K562 (cell line): ENCODE results near the gene PPY. TPM values are rescaled to one million over a fixed set of nuclear protein-coding genes. Genes with fewer than 3 reads are reported as not detected.
"Not testable (repeated sequence)": the region's sequence is repeated elsewhere in the genome, so short reads cannot be mapped to it uniquely, and the experiment has no call there.

Source experiments
- ATAC-seq: fragments of 200-7000 bp; cut with Tn5 transposase; 3 replicates; pipeline ENCODE4 v1.9.1; 2020; ENCODE audit warnings: moderate library complexity
- BruUV-seq: library from RNA; stranded (reverse); fragments of 400-500 nt; replicated peaks from 2 replicates; lab custom pipeline; 2021; lab: Mats Ljungman, UMichigan
- CTCF ChIA-PET: fragments of 300-600 bp; formaldehyde crosslinking; extraction: SDS; loops from one replicate; lab custom pipeline; 2021; ENCODE audit warnings: low intra/inter-chr PET ratio; lab: Yijun Ruan, JAX
- POLR2A ChIA-PET: fragments of 300-600, 350-650 bp; sonication (Branson Sonifier 250); formaldehyde crosslinking; extraction: SDS; loops from one replicate; lab custom pipeline; 2021; ENCODE audit warnings: antibody characterized with exemption, inconsistent platforms; lab: Yijun Ruan, JAX
- DNase-seq, 4 experiments: peaks; one replicate each; pipeline versions ENCODE4 v3.0.0 to v3.0.0-alpha.2; 2011 to 2018; ENCODE audit warnings: low spot score in 3 of 4, mixed read lengths in 3 of 4; ENCODE audit errors: extremely low read depth in 1 of 4
- FAIRE-seq: peaks from 2 replicates; lab custom pipeline; 2011; peaks lifted over from hg19 to GRCh38; lab: Jason Lieb, UNC
- H2AFZ ChIP-seq: 2 replicates; pipeline ENCODE4 v1.6.0; 2011; ENCODE audit warnings: low read depth, low read length, control low read depth, inconsistent platforms
- H3K27ac ChIP-seq: fragments of 200-600 bp; 3 replicates; pipeline ENCODE4 v1.8.0; 2011; ENCODE audit warnings: low read depth, mild to moderate bottlenecking, control low read depth, inconsistent platforms, low read length, moderate library complexity, mixed read lengths; ENCODE audit errors: extremely low read depth
- H3K27me3 ChIP-seq, 2 experiments: fragments of 300-600 bp in 1 of 2; 2 replicates in 1 of 2; 3 replicates in 1 of 2; pipeline versions ENCODE4 v1.6.0 to v1.8.0; 2011; ENCODE audit warnings: inconsistent platforms in 2 of 2, low read length in 2 of 2, mild to moderate bottlenecking in 1 of 2, mixed read lengths in 1 of 2, moderate library complexity in 1 of 2; ENCODE audit not compliant: control insufficient read depth in 2 of 2, insufficient read depth in 2 of 2
- H3K36me3 ChIP-seq: fragments of 300-600 bp; 3 replicates; pipeline ENCODE4 v1.8.0; 2011; ENCODE audit warnings: mild to moderate bottlenecking, low read length, inconsistent platforms; ENCODE audit not compliant: control insufficient read depth, insufficient read depth
- H3K4me1 ChIP-seq, 2 experiments: fragments of 200-600 bp in 1 of 2; replicated peaks in 1 of 2; 2 replicates in 1 of 2; 3 replicates in 1 of 2; pipeline versions ENCODE4 v1.5.1 to v1.8.0; 2011; ENCODE audit warnings: inconsistent platforms in 2 of 2, low read length in 2 of 2, mild to moderate bottlenecking in 1 of 2, mixed read lengths in 1 of 2, moderate library complexity in 1 of 2; ENCODE audit not compliant: control insufficient read depth in 2 of 2, insufficient read depth in 2 of 2
- H3K4me2 ChIP-seq: 2 replicates; pipeline ENCODE4 v1.6.1; 2011; ENCODE audit warnings: low read length, control low read depth, inconsistent platforms, mixed read lengths; ENCODE audit not compliant: insufficient read depth
- H3K4me3 ChIP-seq: fragments of 200-600 bp; sonication (generic), shearing (Covaris generic); 2 replicates; pipeline ENCODE4 v1.5.1; 2016; ENCODE audit warnings: control low read depth, inconsistent platforms
- H3K79me2 ChIP-seq: fragments of 200-600 bp; 3 replicates; pipeline ENCODE4 v1.8.0; 2011; ENCODE audit warnings: low read length, inconsistent platforms; ENCODE audit not compliant: control insufficient read depth, insufficient read depth
- H3K9ac ChIP-seq, 2 experiments: 2 replicates each; pipeline versions ENCODE4 v1.6.0 to v1.6.1; 2011; ENCODE audit warnings: low read depth in 2 of 2, low read length in 2 of 2, control low read depth in 1 of 2, inconsistent platforms in 1 of 2, mild to moderate bottlenecking in 1 of 2, mixed read lengths in 1 of 2; ENCODE audit not compliant: insufficient read depth in 1 of 2
- H3K9me1 ChIP-seq: one replicate; pipeline ENCODE4 v1.6.0; 2011; ENCODE audit warnings: inconsistent platforms, mild to moderate bottlenecking, low read length, moderate library complexity; ENCODE audit not compliant: control insufficient read depth, insufficient read depth
- H3K9me3 ChIP-seq: replicated peaks from 2 replicates; pipeline ENCODE4 v1.5.1; 2011; ENCODE audit warnings: low read depth, low read length, inconsistent platforms; ENCODE audit not compliant: control insufficient read depth, insufficient read depth
- H4K20me1 ChIP-seq: replicated peaks from 2 replicates; pipeline ENCODE4 v1.6.1; 2011; ENCODE audit warnings: low read length, inconsistent platforms, mixed read lengths; ENCODE audit not compliant: control insufficient read depth, insufficient read depth
- KDM5B ChIP-seq: fragments of 200-600 bp; sonication (generic); IDR thresholded peaks from 2 replicates; pipeline ENCODE4 v1.6.1; 2012; ENCODE audit warnings: low read depth, mild to moderate bottlenecking, moderate library complexity, low read length, control low read depth, inconsistent platforms; ENCODE audit not compliant: insufficient replicate concordance
- MAFF ChIP-seq: IDR thresholded peaks from 2 replicates; pipeline ENCODE4 v1.6.1; 2012; ENCODE audit warnings: low read length, improper control_type of control experiment
- RFX7 ChIP-seq: fragments of 250-450 bp; sonication (Bioruptor Pico); IDR thresholded peaks from 2 replicates; pipeline ENCODE4 v1.5.1; 2021; ENCODE audit warnings: mild to moderate bottlenecking
- TAF15 ChIP-seq: fragments of 200-400 bp; formaldehyde crosslinking; IDR thresholded peaks from 2 replicates; pipeline ENCODE4 v1.6.1; 2017; ENCODE audit warnings: mild to moderate bottlenecking, low read depth, low read length, moderate library complexity
- TCFL5 ChIP-seq: fragments of 250-450 bp; sonication (Bioruptor Pico); conservative IDR thresholded peaks from 2 replicates; pipeline ENCODE4 v1.6.1; 2021; ENCODE audit warnings: mild to moderate bottlenecking, moderate library complexity, matching md5 sums
- ZC3H4 ChIP-seq: sonication (generic); formaldehyde crosslinking; IDR thresholded peaks from 2 replicates; pipeline ENCODE4 v1.9.0; 2021; ENCODE audit warnings: missing genetic modification reagents, borderline replicate concordance
- WGBS: fragments of 100-300 bp; shearing (Covaris generic); methylation state at CpG from one replicate; pipeline ENCODE4 v1.1.6; 2016; ENCODE audit warnings: low coverage, mixed read lengths; ENCODE audit not compliant: insufficient coverage; ENCODE audit errors: missing lambda C conversion rate; 5-methylcytosine and 5-hydroxymethylcytosine counted together
- in situ Hi-C: fragments of 300-500 bp; cut with MboI; formaldehyde crosslinking; loops from 4 replicates; pipeline ENCODE4 v1.15.0; 2018; ENCODE audit warnings: inconsistent platforms, mixed read lengths
- intact Hi-C: fragments of 100-400 bp; cut with micrococcal nuclease; formaldehyde crosslinking; loops from 2 replicates; pipeline ENCODE4 v1.14.2; 2022
- polyA plus RNA-seq, 8 experiments: library from polyadenylated mRNA; depleted of rRNA in 4 of 8; stranded (reverse) in 5 of 8; unstranded in 3 of 8; fragments of >200 nt; fragmentation: Nextera tagmentation in 2 of 8; fragmentation: Illumina TruSeq in 1 of 8; extraction: Ambion mirVana in 2 of 8; extraction: Trizol in 1 of 8; gene quantifications; 2 replicates each; pipeline versions ENCODE4 v1.2.1 to v1.2.3, GENCODE V29; 2011 to 2014; ENCODE audit warnings: inconsistent platforms in 1 of 8, missing spikeins in 1 of 8
- total RNA-seq, 7 experiments: library from RNA; depleted of rRNA in 6 of 7; stranded (reverse); fragments of >200 nt in 6 of 7; fragmentation: Illumina TruSeq in 2 of 7; extraction: Trizol in 2 of 7; gene quantifications; 2 replicates each; pipeline versions ENCODE4 v1.2.1 to v1.2.3, GENCODE V29; 2011 to 2021; ENCODE audit warnings: low replicate concordance in 1 of 7
- TF ChIP-seq, protein P1 (sequence below), 3 experiments: fragments of 200-800 bp in 1 of 3; sonication (Bioruptor generic) in 1 of 3; sonication (generic) in 1 of 3; formaldehyde crosslinking in 1 of 3; IDR thresholded peaks; 2 replicates each; pipeline versions ENCODE4 v1.6.1 to v1.8.0; 2016 to 2022; ENCODE audit warnings: mild to moderate bottlenecking in 2 of 3, missing compliant biosample characterization in 2 of 3, missing genetic modification characterization in 2 of 3, missing genetic modification reagents in 1 of 3
- TF ChIP-seq, protein P2 (sequence below): fragments of 250-450 bp; sonication (Bioruptor Pico); IDR thresholded peaks from 2 replicates; pipeline ENCODE4 v1.6.1; 2021; ENCODE audit warnings: mild to moderate bottlenecking

The PPY gene
- total and polyA plus RNA-seq, 9 of the 15 experiments (the other 6 are each of a cell fraction or from before 2014, with no cell fraction given): not detected

DNA sequence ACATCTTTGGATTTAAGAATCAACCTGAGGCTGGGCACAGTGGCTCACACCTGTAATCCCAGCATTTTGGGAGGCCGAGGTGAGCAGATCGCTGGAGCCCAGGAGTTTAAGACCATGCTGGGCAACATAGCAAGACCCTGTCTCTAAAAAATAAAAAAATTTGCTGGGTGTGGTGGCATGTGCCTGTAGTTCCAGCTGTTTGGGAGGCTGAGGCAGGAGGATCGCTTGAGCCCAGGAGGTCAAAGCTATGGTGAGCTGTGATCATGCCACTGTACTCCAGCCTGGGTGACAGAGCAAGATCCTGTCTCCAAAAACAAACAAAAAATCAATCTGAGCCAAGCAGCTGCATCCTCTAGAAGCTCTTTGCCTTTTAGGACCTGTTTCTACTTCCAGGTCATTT is 2.8 kb downstream of the PPY start:
- ChIA-PET POLR2A (interaction anchor here (1.0 to 1.2 kb wide), 3 partner anchors 14 to 233 kb away, joined by 3 read pairs; no protein-coding TSS in a partner anchor), CTCF (interaction anchor here (2.4 kb wide), 1 partner anchor 55 kb away, joined by 9 read pairs; no protein-coding TSS in a partner anchor)
- intact Hi-C loops, H3K79me2 ChIP-seq, FAIRE-seq, H3K9ac ChIP-seq, H3K4me3 ChIP-seq, DNase-seq, H4K20me1 ChIP-seq, H3K27ac ChIP-seq, BruUV-seq, H3K9me3 ChIP-seq, H2AFZ ChIP-seq, H3K4me2 ChIP-seq, H3K9me1 ChIP-seq, H3K36me3 ChIP-seq, ATAC-seq: not testable (repeated sequence)
- 6% methylated on average over 3 of the region's 3 CpGs for WGBS
- in situ Hi-C loops: loop anchor here (25.0 kb wide), 1 partner anchor 398 kb away; the partner anchor contains the start of gene GRN
- Histone ChIP-seq H3K4me1 (peaks cover 0 to 16% of the 10 kb centered on the region in 2 experiments; a peak in 4 of 5 replicates), H3K27me3 (peaks cover 3 to 25% of the 10 kb centered on the region in 2 experiments; a peak in 2 of 5 replicates)
- TF ChIP-seq ZC3H4: 0 out of 2 replicates have a peak, but pooled peaks have one; percentile 52

DNA sequence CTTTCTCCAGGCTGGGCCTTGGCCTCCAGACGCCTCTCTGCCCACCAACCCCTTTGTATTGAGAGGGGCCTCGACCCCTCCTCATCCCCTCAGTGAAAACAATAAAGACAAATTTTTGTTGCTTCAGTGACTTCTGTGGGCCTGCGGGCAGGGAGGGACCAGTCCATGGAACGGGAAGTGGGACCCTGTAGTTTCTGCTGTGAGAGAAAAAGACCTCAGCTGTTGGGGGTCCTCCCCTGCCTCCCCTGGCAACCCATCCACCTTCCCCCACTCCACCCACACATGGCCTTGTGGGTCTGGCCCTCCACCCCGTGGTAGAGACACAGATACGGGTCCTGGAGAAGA is 3.5 kb downstream of the PPY start:
- no peaks in the 10 kb centered on the region for H3K79me2 ChIP-seq
- no peak overlapping the region for H3K9ac ChIP-seq
- no peak overlapping the region for H3K4me2 ChIP-seq
- ChIA-PET POLR2A (interaction anchor here (1.0 kb wide), 1 partner anchor 217 kb away, joined by 3 read pairs; no protein-coding TSS in a partner anchor), CTCF (interaction anchor here (0.6 kb wide), 1 partner anchor 50 kb away, joined by 3 read pairs; no protein-coding TSS in a partner anchor)
- H3K27me3 ChIP-seq: peaks cover 3 to 29% of the 10 kb centered on the region in 2 experiments; a peak in 3 of 5 replicates
- WGBS: 26% methylated on average over 5 of the region's 6 CpGs
- H3K9me1 ChIP-seq: no peaks in the 10 kb centered on the region
- DNase-seq (no peak), ATAC-seq (no peak), FAIRE-seq (no peak)
- H3K36me3 ChIP-seq: no peaks in the 10 kb centered on the region
- H3K4me1 ChIP-seq: peaks cover 0 to 16% of the 10 kb centered on the region in 2 experiments; a peak in 4 of 5 replicates
- no peak for TF ChIP-seq MAFF
- TF ChIP-seq TCFL5: no peak
- TF ChIP-seq TAF15: no peak
- TF ChIP-seq KDM5B: no peak
- TF ChIP-seq RFX7 (CRISPR knock-in tag): no peak
- TF ChIP-seq, protein P1, sequence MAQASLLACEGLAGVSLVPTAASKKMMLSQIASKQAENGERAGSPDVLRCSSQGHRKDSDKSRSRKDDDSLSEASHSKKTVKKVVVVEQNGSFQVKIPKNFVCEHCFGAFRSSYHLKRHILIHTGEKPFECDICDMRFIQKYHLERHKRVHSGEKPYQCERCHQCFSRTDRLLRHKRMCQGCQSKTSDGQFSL (CRISPR knock-in tag; IDR thresholded peaks at IDR 0.05): peak; percentile 5; the same call in 1 of the 2 replicates
- TF ChIP-seq, protein P1 (tag; IDR thresholded peaks at IDR 0.05): no peak
- TF ChIP-seq, protein P2, sequence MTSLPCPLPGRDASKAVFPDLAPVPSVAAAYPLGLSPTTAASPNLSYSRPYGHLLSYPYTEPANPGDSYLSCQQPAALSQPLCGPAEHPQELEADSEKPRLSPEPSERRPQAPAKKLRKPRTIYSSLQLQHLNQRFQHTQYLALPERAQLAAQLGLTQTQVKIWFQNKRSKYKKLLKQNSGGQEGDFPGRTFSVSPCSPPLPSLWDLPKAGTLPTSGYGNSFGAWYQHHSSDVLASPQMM: no peak
- intact Hi-C loops (no loop called here), in situ Hi-C loops (loop anchor here (25.0 kb wide), 1 partner anchor 398 kb away; the partner anchor contains the start of gene GRN)
- no peaks in the 10 kb centered on the region for H4K20me1 ChIP-seq
- H3K4me3 ChIP-seq: no peak overlapping the region
- H3K9me3 ChIP-seq: no peaks in the 10 kb centered on the region
- BruUV-seq: no TSS peak
- no peak overlapping the region for H3K27ac ChIP-seq
- H2AFZ ChIP-seq: no peak overlapping the region
